ENCODE measurements around the gene LPXN.
A peak's percentile ranks its signal among the peaks of the same experiment; 100 is the strongest.

LPXN gene

DNA sequence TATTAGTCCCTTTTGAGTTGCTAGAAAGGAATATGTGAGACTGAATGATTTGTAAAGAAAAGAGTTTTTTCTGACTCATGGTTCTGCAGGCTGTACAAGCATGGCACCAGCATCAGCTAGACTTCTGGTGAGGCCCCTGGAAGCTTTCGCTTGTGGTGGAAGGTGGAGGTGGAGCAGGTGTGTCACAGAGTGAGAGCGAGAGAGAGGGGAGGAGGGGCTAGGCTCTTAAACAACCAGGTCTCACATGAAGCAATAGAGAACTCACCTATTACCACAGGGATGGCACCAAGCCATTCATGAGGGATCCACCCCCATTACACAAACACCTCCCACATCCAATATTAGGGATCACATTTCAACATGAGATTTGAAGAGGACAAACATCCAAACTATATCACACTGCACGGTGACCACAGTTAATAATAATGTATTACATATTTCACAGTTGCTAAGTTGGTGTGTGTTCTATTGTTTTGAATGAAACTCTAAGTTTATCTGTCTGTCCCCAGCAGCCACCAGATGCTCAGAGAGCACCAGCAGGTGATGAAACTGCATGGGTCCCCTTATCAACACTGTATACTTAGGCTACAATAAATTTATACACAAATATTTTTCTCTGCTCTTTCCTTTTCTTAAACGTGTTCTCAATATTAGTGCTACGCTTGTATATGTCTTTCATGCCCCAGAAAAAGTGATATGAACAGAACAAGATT, 17.3 kb upstream of the LPXN start:
- no peaks in the 10 kb centered on the region; the same call in none of the 2 replicates for H3K36me3 ChIP-seq (ENCODE audit: control insufficient read depth, insufficient read depth, low read length)
- no peak overlapping the region for H3K4me3 ChIP-seq (replicated peaks; ENCODE audit: low read depth, low read length)
- no peaks in the 10 kb centered on the region for H3K27me3 ChIP-seq (replicated peaks; ENCODE audit: control insufficient read depth, insufficient read depth, low read length)
- DNase-seq (ENCODE audit: extremely low read depth, insufficient read length), result no peak
- TF ChIP-seq, protein P1, sequence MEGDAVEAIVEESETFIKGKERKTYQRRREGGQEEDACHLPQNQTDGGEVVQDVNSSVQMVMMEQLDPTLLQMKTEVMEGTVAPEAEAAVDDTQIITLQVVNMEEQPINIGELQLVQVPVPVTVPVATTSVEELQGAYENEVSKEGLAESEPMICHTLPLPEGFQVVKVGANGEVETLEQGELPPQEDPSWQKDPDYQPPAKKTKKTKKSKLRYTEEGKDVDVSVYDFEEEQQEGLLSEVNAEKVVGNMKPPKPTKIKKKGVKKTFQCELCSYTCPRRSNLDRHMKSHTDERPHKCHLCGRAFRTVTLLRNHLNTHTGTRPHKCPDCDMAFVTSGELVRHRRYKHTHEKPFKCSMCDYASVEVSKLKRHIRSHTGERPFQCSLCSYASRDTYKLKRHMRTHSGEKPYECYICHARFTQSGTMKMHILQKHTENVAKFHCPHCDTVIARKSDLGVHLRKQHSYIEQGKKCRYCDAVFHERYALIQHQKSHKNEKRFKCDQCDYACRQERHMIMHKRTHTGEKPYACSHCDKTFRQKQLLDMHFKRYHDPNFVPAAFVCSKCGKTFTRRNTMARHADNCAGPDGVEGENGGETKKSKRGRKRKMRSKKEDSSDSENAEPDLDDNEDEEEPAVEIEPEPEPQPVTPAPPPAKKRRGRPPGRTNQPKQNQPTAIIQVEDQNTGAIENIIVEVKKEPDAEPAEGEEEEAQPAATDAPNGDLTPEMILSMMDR (IDR thresholded peaks at IDR 0.05; ENCODE audit: insufficient read depth, low read length, poor library complexity, severe bottlenecking), result no peak

DNA sequence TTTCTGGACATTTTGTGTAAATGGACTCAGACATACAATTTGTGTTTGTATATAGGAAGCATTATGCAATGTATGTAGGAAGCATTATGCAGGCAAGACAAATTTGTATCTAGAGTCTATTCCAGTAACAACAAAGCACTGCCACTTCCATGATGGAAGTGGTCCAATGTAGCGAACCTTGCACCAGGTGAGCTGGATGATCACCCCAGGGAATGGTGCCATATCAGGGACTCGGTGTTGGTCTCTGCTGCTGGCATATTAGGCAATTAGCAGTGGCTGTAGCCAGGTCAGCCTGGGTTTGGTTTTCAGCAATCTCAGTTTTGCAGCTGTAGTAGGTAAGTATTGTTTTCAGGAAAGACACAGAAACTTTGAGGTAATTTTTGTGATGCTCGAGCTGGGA, 16.0 kb upstream of the LPXN start:
- no peak for DNase-seq (ENCODE audit: extremely low read depth, insufficient read length)
- Histone ChIP-seq H3K4me3 (replicated peaks; ENCODE audit: low read depth, low read length) (no peak overlapping the region), H3K27me3 (replicated peaks; ENCODE audit: control insufficient read depth, insufficient read depth, low read length) (no peaks in the 10 kb centered on the region), H3K36me3 (ENCODE audit: control insufficient read depth, insufficient read depth, low read length) (no peaks in the 10 kb centered on the region; the same call in none of the 2 replicates)
- TF ChIP-seq, protein P1 (IDR thresholded peaks at IDR 0.05; ENCODE audit: insufficient read depth, low read length, poor library complexity, severe bottlenecking), result no peak

DNA sequence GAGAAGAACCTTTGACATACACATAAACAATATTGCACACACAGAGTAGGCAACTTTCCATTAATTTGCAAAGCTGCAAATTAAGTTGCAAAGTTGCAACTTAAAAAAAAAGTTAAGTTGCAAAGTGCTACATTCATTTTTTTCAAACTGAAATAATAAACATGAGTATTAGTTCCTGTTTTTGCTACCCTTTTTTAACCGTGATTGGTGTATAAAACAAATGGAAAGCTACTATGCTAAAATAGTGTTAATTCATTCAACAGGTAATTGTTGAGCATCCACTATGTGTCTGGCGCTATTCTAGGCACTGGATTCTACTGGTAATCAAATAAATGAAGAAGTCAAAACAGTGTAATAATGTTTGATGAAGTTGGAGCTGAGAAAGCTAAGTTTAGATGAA, 11.3 kb upstream of the LPXN start:
- H3K36me3 ChIP-seq (ENCODE audit: control insufficient read depth, insufficient read depth, low read length), result no peaks in the 10 kb centered on the region; the same call in 1 of the 2 replicates

DNA sequence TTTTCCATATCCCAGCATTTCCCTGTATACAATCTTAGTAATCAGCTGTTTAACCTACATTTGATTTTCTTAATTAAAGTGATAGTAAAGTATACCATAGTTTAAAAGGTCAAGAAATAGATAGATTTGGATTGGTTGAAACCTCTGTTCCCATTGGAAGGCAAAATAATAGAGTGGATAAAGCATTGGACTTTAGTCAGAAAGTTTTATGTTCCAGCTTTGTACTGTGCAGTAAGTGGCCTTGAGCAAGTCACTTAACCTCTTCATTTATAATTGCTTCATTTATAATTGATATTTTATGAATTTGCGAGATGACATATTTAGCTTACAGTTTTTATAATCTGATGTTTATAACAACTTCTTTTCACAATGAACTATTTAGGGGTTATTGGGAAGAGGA, 6.8 kb upstream of the LPXN start:
- TF ChIP-seq, protein P1 (IDR thresholded peaks at IDR 0.05; ENCODE audit: insufficient read depth, low read length, poor library complexity, severe bottlenecking), result no peak
- no peak for DNase-seq (ENCODE audit: extremely low read depth, insufficient read length)
- Histone ChIP-seq H3K27me3 (replicated peaks; ENCODE audit: control insufficient read depth, insufficient read depth, low read length) (no peaks in the 10 kb centered on the region), H3K36me3 (ENCODE audit: control insufficient read depth, insufficient read depth, low read length) (no peaks in the 10 kb centered on the region), H3K4me3 (replicated peaks; ENCODE audit: low read depth, low read length) (peak overlapping the region; percentile 29; the same call in 1 of the 2 replicates)

More for the DNA sequence above, 11.3 kb upstream of the LPXN start:
- H3K4me3 ChIP-seq (replicated peaks; ENCODE audit: low read depth, low read length), result no peak overlapping the region
- DNase-seq (ENCODE audit: extremely low read depth, insufficient read length), result no peak
- TF ChIP-seq, protein P1 (IDR thresholded peaks at IDR 0.05; ENCODE audit: insufficient read depth, low read length, poor library complexity, severe bottlenecking), result no peak
- H3K27me3 ChIP-seq (replicated peaks; ENCODE audit: control insufficient read depth, insufficient read depth, low read length), result no peaks in the 10 kb centered on the region

DNA sequence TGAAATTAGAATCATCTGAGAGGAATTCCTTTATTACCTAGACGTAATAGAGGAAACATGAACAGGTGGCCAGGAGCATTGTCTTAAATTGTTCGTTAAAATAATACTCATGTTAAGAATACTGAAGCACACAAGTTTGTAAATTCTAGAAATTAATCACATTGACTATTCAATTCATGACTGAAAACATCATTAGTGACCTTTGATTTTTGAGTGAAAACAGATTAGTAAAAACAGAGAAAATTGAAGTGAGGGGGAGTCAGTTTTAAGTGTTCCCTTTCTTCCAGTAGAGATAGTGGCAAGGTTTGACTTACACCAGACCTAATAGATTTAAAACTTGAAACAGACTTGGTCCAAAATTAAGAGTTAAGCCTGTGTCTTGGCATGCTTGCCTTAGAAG, 4.7 kb upstream of the LPXN start:
- no peaks in the 10 kb centered on the region for H3K27me3 ChIP-seq (replicated peaks; ENCODE audit: control insufficient read depth, insufficient read depth, low read length)
- TF ChIP-seq, protein P1 (IDR thresholded peaks at IDR 0.05; ENCODE audit: insufficient read depth, low read length, poor library complexity, severe bottlenecking), result no peak
- H3K4me3 ChIP-seq (replicated peaks; ENCODE audit: low read depth, low read length), result peak overlapping the region; percentile 66
- no peak for DNase-seq (ENCODE audit: extremely low read depth, insufficient read length)
- no peaks in the 10 kb centered on the region for H3K36me3 ChIP-seq (ENCODE audit: control insufficient read depth, insufficient read depth, low read length)
